Pancreas (tissue), 10 donors: Measurements from ENCODE around the gene ARRB2. TPM values are rescaled to one million over a fixed set of nuclear protein-coding genes. Genes with fewer than 3 reads are reported as not detected.

ENCODE experiments used
- ATAC-seq, 4 donors: fragments of 200-7000 bp; cut with Tn5 transposase; one replicate each; pipeline versions ENCODE4 v1.8.0 to v1.9.1; 2020; ENCODE audit warnings: mild to moderate bottlenecking in 4 of 4, moderate library complexity in 4 of 4
- DNase-seq, 6 donors: peaks; one replicate each; pipeline ENCODE4 v3.0.0-alpha.2; 2020
- FAIRE-seq: peaks from 2 replicates; lab custom pipeline; 2012; peaks lifted over from hg19 to GRCh38; lab: Jason Lieb, UNC
- H3K27ac ChIP-seq, 4 donors: fragments of 200-600 bp; sonication (generic); 1 replicate in 3 of 4; 2 replicates in 1 of 4; pipeline versions ENCODE4 v1.5.0 to v1.8.0; 2020
- H3K27me3 ChIP-seq, 4 donors: fragments of 200-600 bp; one replicate each; pipeline ENCODE4 v1.8.0; 2021
- H3K36me3 ChIP-seq, 3 donors: fragments of 200-600 bp; sonication (generic) in 1 of 3; one replicate each; pipeline versions ENCODE4 v1.5.0 to v1.8.0; 2020 to 2021
- H3K4me1 ChIP-seq, 3 donors: fragments of 200-600 bp; one replicate each; pipeline ENCODE4 v1.8.0; 2021
- H3K4me3 ChIP-seq, 4 donors: fragments of 200-600 bp; sonication (generic) in 2 of 4; one replicate each; pipeline versions ENCODE4 v1.5.0 to v1.8.0; 2020 to 2021
- H3K9me3 ChIP-seq, 4 donors: fragments of 200-600 bp; one replicate each; pipeline ENCODE4 v1.8.0; 2021
- WGBS, 2 donors: extraction: QIAGEN DNeasy Blood & Tissue Kit; methylation state at CpG; one replicate each; pipeline ENCODE4 v1.1.7; 2013; 5-methylcytosine and 5-hydroxymethylcytosine counted together
- intact Hi-C, 3 donors: fragments of 100-400 bp; cut with DNase I; formaldehyde crosslinking; loops; one replicate each; pipeline versions ENCODE4 v1.11.1 to v1.14.2; 2022
- polyA plus RNA-seq, 2 donors: library from polyadenylated mRNA; stranded (reverse); fragments of 200-250 nt; gene quantifications; one replicate each; pipeline ENCODE4 v1.2.3, GENCODE V29; 2013
- total RNA-seq, 6 donors: library from RNA; stranded (reverse); fragmentation: NEBNext Ultra II Directional in 4 of 6; extraction: Animal tissue kit (Norgen Biotek cat#: 25700) in 4 of 6; gene quantifications; one replicate each; pipeline versions ENCODE4 v1.2.1 to v1.2.4, GENCODE V29; 2021 to 2023
- TF ChIP-seq, protein P1 (sequence below), 4 donors: fragments of 200-600 bp; sonication (generic) in 3 of 4; IDR thresholded peaks; one replicate each; pipeline versions ENCODE4 v1.5.0 to v1.8.0; 2021; ENCODE audit warnings: antibody characterized with exemption in 4 of 4
- donor health status: healthy with polysubstance abuse.
- donor health status: DM: no; HTN: no; CAD: no; lungs with moderate emphysema.
- donor health status: DM: no; HTN: no; CAD: no.
- donor health status: control.
- donor health status: control.
- donor health status: Bipolar disorder and iron deficiency.
- donor health status: DM: yes; HTN: yes; CAD: no.
- donor health status: DM: no; HTN: no; CAD: no.
- donor health status: DM: no; HTN: no; CAD: no.
- donor health status: DM: yes; HTN: yes; CAD: no.

ARRB2 gene
- total and polyA plus RNA-seq, 8 donors = 11.2 to 49.6 (median 19.5) TPM

- H3K9me3 ChIP-seq = no peaks in the 10 kb centered on the region
- no peak overlapping the region for H3K4me3 ChIP-seq
- 61 to 74% methylated on average over 6 of the region's 6 CpGs for WGBS, 2 donors
- no peaks in the 10 kb centered on the region for H3K36me3 ChIP-seq
- intact Hi-C loops = no loop called here
- DNase-seq (no peak), ATAC-seq (peak in 1 of 4 donors; percentile 8), FAIRE-seq (no peak)
- no peak overlapping the region for H3K27ac ChIP-seq
- no peaks in the 10 kb centered on the region for H3K4me1 ChIP-seq
- TF ChIP-seq, protein P1, sequence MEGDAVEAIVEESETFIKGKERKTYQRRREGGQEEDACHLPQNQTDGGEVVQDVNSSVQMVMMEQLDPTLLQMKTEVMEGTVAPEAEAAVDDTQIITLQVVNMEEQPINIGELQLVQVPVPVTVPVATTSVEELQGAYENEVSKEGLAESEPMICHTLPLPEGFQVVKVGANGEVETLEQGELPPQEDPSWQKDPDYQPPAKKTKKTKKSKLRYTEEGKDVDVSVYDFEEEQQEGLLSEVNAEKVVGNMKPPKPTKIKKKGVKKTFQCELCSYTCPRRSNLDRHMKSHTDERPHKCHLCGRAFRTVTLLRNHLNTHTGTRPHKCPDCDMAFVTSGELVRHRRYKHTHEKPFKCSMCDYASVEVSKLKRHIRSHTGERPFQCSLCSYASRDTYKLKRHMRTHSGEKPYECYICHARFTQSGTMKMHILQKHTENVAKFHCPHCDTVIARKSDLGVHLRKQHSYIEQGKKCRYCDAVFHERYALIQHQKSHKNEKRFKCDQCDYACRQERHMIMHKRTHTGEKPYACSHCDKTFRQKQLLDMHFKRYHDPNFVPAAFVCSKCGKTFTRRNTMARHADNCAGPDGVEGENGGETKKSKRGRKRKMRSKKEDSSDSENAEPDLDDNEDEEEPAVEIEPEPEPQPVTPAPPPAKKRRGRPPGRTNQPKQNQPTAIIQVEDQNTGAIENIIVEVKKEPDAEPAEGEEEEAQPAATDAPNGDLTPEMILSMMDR (IDR thresholded peaks at IDR 0.05) = no peak
- no peaks in the 10 kb centered on the region for H3K27me3 ChIP-seq
Measured at GRCh38 chr17:4768298-4768697, 57.9 kb downstream of the ARRB2 start.

GRCh38 chr17:4769628-4770027, 59.2 kb downstream of the ARRB2 start:
- H3K9me3 ChIP-seq = no peaks in the 10 kb centered on the region
- ATAC-seq = no peak
- TF ChIP-seq, protein P1 (IDR thresholded peaks at IDR 0.05) = no peak
- H3K4me1 ChIP-seq = no peaks in the 10 kb centered on the region
- no peaks in the 10 kb centered on the region for H3K36me3 ChIP-seq
- no peaks in the 10 kb centered on the region for H3K27me3 ChIP-seq
- no peak for FAIRE-seq
- DNase-seq = no peak
- H3K4me3 ChIP-seq = no peak overlapping the region
- 89 to 90% methylated on average over 2 of the region's 2 CpGs for WGBS, 2 donors
- intact Hi-C loops = no loop called here
- H3K27ac ChIP-seq = no peak overlapping the region

Other genes with a start within 250 kb of the ARRB2 start
- gene SPNS2, start 211.8 kb upstream of the ARRB2 start, total RNA-seq = 10 to 100 TPM in 5 of 6 donors, 1 to 10 TPM in 1; 7.6 to 27.5 (median 17.2) TPM
- gene SPNS2, start 211.8 kb upstream of the ARRB2 start, polyA plus RNA-seq = 10 to 100 TPM; 43.7 to 51.7 TPM
- 10 to 100 TPM; 21.8 to 41.8 (median 30.6) TPM for gene MYBBP1A, start 155.2 kb upstream of the ARRB2 start, total RNA-seq
- 10 to 100 TPM; 73.1 to 93.1 TPM for gene MYBBP1A, start 155.2 kb upstream of the ARRB2 start, polyA plus RNA-seq
- 10 to 100 TPM; 20.7 to 34.4 (median 32.9) TPM for gene GGT6, start 150.1 kb upstream of the ARRB2 start, total RNA-seq
- gene GGT6, start 150.1 kb upstream of the ARRB2 start, polyA plus RNA-seq = 10 to 100 TPM; 27.0 to 36.1 TPM
- under 1 TPM in 4 of 6 donors, not detected in 2; 0.09 to 0.59 (median 0.18) TPM for gene SMTNL2, start 126.1 kb upstream of the ARRB2 start, total RNA-seq
- under 1 TPM; 0.27 to 0.42 TPM for gene SMTNL2, start 126.1 kb upstream of the ARRB2 start, polyA plus RNA-seq
- gene ALOX15, start 69.0 kb upstream of the ARRB2 start, total RNA-seq = not detected
- 1 to 10 TPM in 1 of 2 donors, not detected in 1; 1.1 TPM for gene ALOX15, start 69.0 kb upstream of the ARRB2 start, polyA plus RNA-seq
- 10 to 100 TPM; 15.9 to 31.2 (median 21.5) TPM for gene PELP1, start 6.5 kb upstream of the ARRB2 start, total RNA-seq
- gene PELP1, start 6.5 kb upstream of the ARRB2 start, polyA plus RNA-seq = 10 to 100 TPM; 34.6 to 38.0 TPM
- gene MED11, start 20.8 kb downstream of the ARRB2 start, total RNA-seq = 10 to 100 TPM in 4 of 6 donors, 1 to 10 TPM in 2; 8.6 to 11.6 (median 10.7) TPM
- gene MED11, start 20.8 kb downstream of the ARRB2 start, polyA plus RNA-seq = 10 to 100 TPM; 26.0 to 31.1 TPM
- 1 to 10 TPM in 2 of 6 donors, under 1 TPM in 4; 0.39 to 3.2 (median 0.69) TPM for gene ZMYND15, start 29.2 kb downstream of the ARRB2 start, total RNA-seq
- 1 to 10 TPM; 1.6 to 3.0 TPM for gene ZMYND15, start 29.2 kb downstream of the ARRB2 start, polyA plus RNA-seq
- gene CXCL16, start 29.3 kb downstream of the ARRB2 start, total RNA-seq = 10 to 100 TPM in 3 of 6 donors, 1 to 10 TPM in 3; 7.6 to 55.6 (median 10.0) TPM
- gene CXCL16, start 29.3 kb downstream of the ARRB2 start, polyA plus RNA-seq = 10 to 100 TPM in 1 of 2 donors, 1 to 10 TPM in 1; 7.9 to 12.9 TPM
- 1 to 10 TPM in 1 of 6 donors, under 1 TPM in 3, not detected in 2; 0.31 to 1.2 (median 0.61) TPM for gene TM4SF5, start 61.3 kb downstream of the ARRB2 start, total RNA-seq
- under 1 TPM; 0.46 to 0.77 TPM for gene TM4SF5, start 61.3 kb downstream of the ARRB2 start, polyA plus RNA-seq
- 1 to 10 TPM in 3 of 6 donors, under 1 TPM in 2, not detected in 1; 0.28 to 2.2 (median 1.2) TPM for gene VMO1, start 75.7 kb downstream of the ARRB2 start, total RNA-seq
- gene VMO1, start 75.7 kb downstream of the ARRB2 start, polyA plus RNA-seq = 1 to 10 TPM in 1 of 2 donors, under 1 TPM in 1; 0.87 to 1.6 TPM
- gene GLTPD2, start 78.3 kb downstream of the ARRB2 start, total RNA-seq = under 1 TPM in 1 of 6 donors, not detected in 5; 0.39 TPM
- gene GLTPD2, start 78.3 kb downstream of the ARRB2 start, polyA plus RNA-seq = under 1 TPM in 1 of 2 donors, not detected in 1; 0.23 TPM
- 10 to 100 TPM; 31.3 to 55.4 (median 46.1) TPM for gene PSMB6, start 85.5 kb downstream of the ARRB2 start, total RNA-seq
- 100 to 1,000 TPM in 1 of 2 donors, 10 to 100 TPM in 1; 53.1 to 103 TPM for gene PSMB6, start 85.5 kb downstream of the ARRB2 start, polyA plus RNA-seq
- 10 to 100 TPM; 11.7 to 26.1 (median 17.9) TPM for gene PLD2, start 96.5 kb downstream of the ARRB2 start, total RNA-seq
- 10 to 100 TPM; 24.5 to 25.8 TPM for gene PLD2, start 96.5 kb downstream of the ARRB2 start, polyA plus RNA-seq
- 10 to 100 TPM; 39.6 to 70.3 (median 44.0) TPM for gene MINK1, start 122.7 kb downstream of the ARRB2 start, total RNA-seq
- 10 to 100 TPM; 62.3 to 79.3 TPM for gene MINK1, start 122.7 kb downstream of the ARRB2 start, polyA plus RNA-seq
- gene C17orf107, start 188.9 kb downstream of the ARRB2 start, total RNA-seq = 1 to 10 TPM; 2.8 to 6.9 (median 3.1) TPM
- 1 to 10 TPM; 1.9 to 2.7 TPM for gene C17orf107, start 188.9 kb downstream of the ARRB2 start, polyA plus RNA-seq
- gene CHRNE, start 192.5 kb downstream of the ARRB2 start, total RNA-seq = 1 to 10 TPM in 5 of 6 donors, under 1 TPM in 1; 0.76 to 2.0 (median 1.5) TPM
- gene CHRNE, start 192.5 kb downstream of the ARRB2 start, polyA plus RNA-seq = 1 to 10 TPM in 1 of 2 donors, under 1 TPM in 1; 0.77 to 1.1 TPM
- under 1 TPM in 3 of 6 donors, not detected in 3; 0.06 to 0.37 (median 0.15) TPM for gene GP1BA, start 221.6 kb downstream of the ARRB2 start, total RNA-seq
- gene GP1BA, start 221.6 kb downstream of the ARRB2 start, polyA plus RNA-seq = under 1 TPM in 1 of 2 donors, not detected in 1; 0.11 TPM
- 10 to 100 TPM; 10.9 to 23.3 (median 21.4) TPM for gene SLC25A11, start 229.4 kb downstream of the ARRB2 start, total RNA-seq
- 10 to 100 TPM; 20.6 to 25.5 TPM for gene SLC25A11, start 229.4 kb downstream of the ARRB2 start, polyA plus RNA-seq
- 10 to 100 TPM; 40.8 to 64.5 (median 46.7) TPM for gene RNF167, start 229.6 kb downstream of the ARRB2 start, total RNA-seq
- gene RNF167, start 229.6 kb downstream of the ARRB2 start, polyA plus RNA-seq = 100 to 1,000 TPM; 102 to 118 TPM
- 100 to 1,000 TPM in 4 of 6 donors, 10 to 100 TPM in 2; 63.6 to 195 (median 125) TPM for gene PFN1, start 237.9 kb downstream of the ARRB2 start, total RNA-seq
- gene PFN1, start 237.9 kb downstream of the ARRB2 start, polyA plus RNA-seq = 100 to 1,000 TPM; 148 to 162 TPM
- gene ENO3, start 240.5 kb downstream of the ARRB2 start, total RNA-seq = 1 to 10 TPM; 1.5 to 6.3 (median 2.5) TPM
- gene ENO3, start 240.5 kb downstream of the ARRB2 start, polyA plus RNA-seq = 10 to 100 TPM; 17.0 to 20.3 TPM